Skin of body (tissue), 3 donors: ENCODE measurements around the gene ARHGEF12. TPM values are rescaled to one million over a fixed set of nuclear protein-coding genes. Genes with fewer than 3 reads are reported as not detected.

Experiments
- DNase-seq: peaks from one replicate; lab custom pipeline; 2025; lab: John Stamatoyannopoulos, UW
- small RNA-seq: library from RNA; depleted of rRNA; stranded (forward); fragments of <200 nt; gene quantifications from one replicate; pipeline ENCODE3, GENCODE V24; 2014; ENCODE audit warnings: low replicate concordance
- total RNA-seq: library from RNA; depleted of rRNA; stranded (reverse); fragments of >200 nt; gene quantifications from one replicate; pipeline ENCODE4 v1.2.3, GENCODE V29; 2014

ARHGEF12 gene
- total RNA-seq, 1 donor from 2014 or later = 129 TPM

GRCh38 chr11:120536091-120536796, 200.0 kb downstream of the ARHGEF12 start:
- no peak for DNase-seq

GRCh38 chr11:120536797-120537169, 200.6 kb downstream of the ARHGEF12 start:
- no peak for DNase-seq

GRCh38 chr11:120537996-120538395, 201.8 kb downstream of the ARHGEF12 start:
- DNase-seq = no peak

- no peak for DNase-seq
Measured at GRCh38 chr11:120538707-120539106, 202.5 kb downstream of the ARHGEF12 start.

Small RNA genes within 50 kb of the gene (small RNA-seq; reads per million reads assigned to genes)
- 583 reads per million, percentile 98 among the genes with 10 or more reads in this experiment for gene RF00100

Other genes with a start within 250 kb of the ARHGEF12 start
- gene TRIM29, start 198.3 kb upstream of the ARHGEF12 start, total RNA-seq = 206 TPM
- gene OAF, start 125.4 kb upstream of the ARHGEF12 start, total RNA-seq = 19.0 TPM
- 18.7 TPM for gene POU2F3, start 96.3 kb upstream of the ARHGEF12 start, total RNA-seq
- 6.7 TPM for gene TLCD5, start 11.1 kb upstream of the ARHGEF12 start, total RNA-seq
- 0.39 TPM for gene GRIK4, start 175.3 kb downstream of the ARHGEF12 start, total RNA-seq